ELR (cell line): ENCODE results near the gene PLA2G4C.

ENCODE experiments used
- DNase-seq: peaks from one replicate; pipeline ENCODE4 v3.0.0-alpha.2; 2015; ENCODE audit warnings: low read depth

The PLA2G4C gene

DNA sequence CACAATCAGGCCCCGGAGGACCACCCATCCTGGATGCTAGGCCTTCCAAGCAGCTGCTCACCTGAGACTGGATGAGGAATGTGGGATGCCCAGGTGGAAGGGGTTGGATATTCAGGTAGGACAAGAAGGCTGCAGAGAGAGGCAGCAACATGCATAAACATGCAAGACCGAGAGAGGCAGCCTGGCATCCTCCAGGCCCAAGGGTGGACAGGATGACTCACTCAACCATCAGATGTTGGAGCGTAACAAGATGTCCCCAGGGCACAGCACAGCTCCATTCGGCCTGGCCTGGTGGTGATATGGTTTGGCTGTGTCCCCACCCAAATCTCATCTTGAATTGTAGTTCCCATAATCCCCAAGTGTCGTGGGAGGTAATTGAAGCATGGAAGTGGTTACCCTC lies 56.8 kb downstream of the PLA2G4C start:
- DNase-seq = peak; percentile 14

DNA sequence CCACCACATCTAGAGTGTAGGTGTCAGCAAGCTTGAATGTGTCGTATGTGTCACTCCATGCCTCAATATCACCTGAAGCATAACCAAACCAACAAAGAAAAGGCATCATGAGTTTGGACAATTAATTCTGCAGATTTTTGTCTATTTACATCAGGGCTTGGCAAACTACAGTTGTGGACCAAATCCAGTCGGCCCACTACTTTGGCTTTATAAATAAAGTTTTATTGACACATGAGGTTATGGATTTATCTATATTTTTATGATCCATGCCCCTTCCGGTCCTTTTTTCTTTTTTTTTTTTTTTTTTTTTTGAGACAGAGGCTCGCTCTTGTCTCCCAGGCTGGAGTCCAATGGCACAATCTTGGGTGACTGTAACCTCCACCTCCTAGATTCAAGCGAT lies 57.5 kb downstream of the PLA2G4C start:
- no peak for DNase-seq

DNA sequence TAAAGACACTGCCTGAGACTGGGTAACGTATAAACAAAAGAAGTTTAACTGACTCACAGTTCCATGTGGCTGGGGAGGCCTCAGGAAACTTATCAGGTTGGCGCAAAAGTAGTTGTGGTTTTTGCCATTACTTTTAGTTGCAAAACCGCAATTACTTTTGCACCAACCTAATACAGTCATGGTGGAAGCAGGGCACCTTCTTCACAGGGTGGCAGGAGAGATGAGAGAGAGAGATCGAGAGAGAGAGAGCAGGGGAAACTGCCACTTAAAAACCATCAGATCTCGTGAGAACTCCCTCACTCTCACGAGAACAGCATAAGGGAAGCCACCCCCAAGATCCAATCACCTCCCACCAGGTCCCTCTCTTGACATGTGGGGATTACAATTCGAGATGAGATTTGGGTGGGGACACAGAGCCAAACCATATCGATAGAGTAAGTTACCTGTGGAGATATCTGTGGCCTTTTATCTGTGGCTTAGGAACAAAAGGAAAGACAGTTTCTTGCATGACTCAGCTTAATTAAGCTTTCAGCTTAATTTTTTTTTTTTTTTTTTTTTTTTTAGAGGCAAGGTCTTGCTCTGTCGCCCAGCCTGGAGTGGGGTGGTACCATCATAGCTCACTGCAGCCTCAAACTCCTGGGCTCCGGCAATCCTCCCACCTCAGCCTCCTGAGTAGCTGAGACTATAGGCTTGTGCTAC lies 59.1 kb downstream of the PLA2G4C start:
- DNase-seq = no peak

DNA sequence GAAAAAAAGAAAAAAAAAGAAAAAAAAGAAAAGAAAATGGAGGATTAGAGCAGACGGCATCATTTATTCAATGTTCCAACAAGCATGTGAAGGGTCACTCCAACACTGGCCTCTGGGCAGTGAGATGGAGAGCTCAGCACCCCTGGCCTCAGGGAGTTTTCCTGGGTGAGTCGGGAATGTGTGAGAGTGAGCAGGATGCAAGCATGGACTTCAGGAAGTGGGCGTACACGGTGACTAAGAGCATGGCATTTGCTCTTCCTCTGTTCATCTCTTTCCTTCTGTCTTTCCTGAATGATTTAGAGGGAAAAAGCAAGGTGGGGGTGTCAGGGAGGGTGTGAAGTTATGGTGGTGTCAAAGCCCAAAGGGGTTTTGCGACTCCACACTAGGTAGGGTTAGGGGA lies 66.1 kb downstream of the PLA2G4C start:
- DNase-seq = peak; percentile 27

DNA sequence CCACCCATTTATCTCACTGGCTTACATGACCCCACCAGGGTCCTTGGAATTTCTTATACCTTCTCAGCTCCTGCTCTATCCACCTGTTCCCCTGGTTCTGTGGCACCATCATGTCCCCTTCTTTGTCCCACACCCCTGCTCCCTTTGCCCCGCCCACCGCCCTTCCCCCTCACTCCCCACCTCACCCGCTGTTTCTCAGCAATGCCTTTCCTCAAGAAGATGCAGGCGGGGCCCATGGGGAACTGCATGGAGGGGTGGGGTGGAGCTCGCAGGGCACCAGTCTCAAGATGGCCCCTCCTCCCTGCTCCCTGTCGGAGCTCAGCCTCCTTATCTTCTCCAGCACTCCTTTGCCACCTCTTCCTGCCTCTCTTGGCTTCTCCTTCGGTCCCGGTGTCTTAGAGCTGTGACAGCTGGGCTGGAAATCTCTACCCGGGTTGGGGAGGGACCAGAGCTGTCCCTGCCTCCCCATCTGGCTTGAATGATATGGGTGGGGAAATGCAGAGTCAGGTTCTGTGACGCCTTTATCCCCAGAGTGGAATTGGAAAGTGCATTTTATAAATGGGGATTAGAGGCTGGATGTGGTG lies 66.8 kb downstream of the PLA2G4C start, which contains the start of gene CABP5:
CABP5 (minus strand) TSS at position 405 of the 584 bp plus-strand sequence; CDS start at position 248, 157 bp downstream.
- DNase-seq = no peak

DNA sequence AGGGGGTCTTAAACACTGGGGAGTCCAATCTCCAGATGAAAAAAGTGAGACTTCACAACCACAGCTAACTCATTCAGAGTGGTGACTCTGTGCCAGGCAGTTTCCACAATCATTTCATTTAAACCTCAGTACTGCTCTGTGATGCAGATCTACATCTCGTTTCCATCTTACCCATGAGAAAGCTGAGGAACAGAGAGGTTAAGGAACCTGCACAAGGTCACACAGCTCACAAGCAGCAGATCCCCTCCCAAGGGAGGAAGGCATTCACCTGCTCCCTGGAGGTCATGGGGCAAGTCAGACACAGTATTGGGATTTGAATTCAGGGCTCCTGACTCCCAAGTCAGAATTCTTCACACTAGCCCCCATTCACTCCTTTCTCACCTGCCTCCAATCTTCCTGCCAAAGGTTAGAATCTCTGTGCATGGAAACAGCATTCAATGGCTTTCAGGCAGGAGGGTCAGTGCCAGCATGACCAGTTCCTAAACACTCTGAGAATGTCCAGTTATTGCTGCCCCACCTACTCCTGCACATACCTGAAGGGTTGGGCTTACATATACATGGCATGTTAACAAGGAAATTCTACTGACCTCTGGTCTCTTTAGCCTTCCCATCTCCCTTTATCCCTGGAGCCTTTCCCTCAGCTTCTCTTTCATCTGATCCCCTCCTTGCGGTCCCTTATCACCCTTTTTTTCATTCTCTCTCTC lies 68.6 kb downstream of the PLA2G4C start:
- no peak for DNase-seq

DNA sequence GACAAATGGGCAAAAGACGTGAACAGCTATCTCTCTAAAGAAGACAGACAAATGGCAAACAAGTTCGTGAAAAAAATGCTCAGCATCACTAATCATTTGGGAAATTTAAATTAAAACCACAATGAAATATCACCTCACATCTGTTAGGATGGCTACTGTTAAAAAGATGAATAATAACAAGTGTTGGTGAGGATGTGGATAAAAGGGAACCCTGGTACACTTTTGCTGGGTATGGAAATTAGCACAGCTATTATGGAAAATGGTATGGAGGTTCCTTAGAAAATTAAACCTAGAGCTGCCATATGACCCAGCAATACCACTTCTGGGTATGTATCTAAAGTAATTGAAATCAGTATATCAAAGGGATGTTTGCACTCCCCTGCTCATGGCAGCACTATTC lies 73.9 kb downstream of the PLA2G4C start:
- DNase-seq = no peak

DNA sequence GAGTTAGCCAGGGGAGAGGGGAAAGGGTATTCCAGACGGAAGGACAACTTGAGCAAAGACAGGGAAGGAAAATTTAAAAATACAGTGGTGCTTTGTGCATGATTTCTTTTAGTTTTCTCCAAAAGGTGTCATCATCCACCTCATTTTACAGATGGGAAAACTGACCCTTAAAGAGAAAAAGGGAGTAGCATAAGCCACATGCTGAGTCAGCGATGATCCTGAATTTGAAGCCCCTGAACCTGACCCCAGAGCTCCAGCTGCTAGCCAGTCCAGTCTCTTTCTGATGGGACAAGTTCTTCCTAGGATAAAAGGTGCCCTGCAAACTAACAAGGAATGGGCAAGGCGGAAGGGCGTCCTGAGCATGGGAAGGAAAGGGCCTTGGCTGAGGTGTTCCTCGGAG lies 77.0 kb downstream of the PLA2G4C start:
- DNase-seq = no peak

DNA sequence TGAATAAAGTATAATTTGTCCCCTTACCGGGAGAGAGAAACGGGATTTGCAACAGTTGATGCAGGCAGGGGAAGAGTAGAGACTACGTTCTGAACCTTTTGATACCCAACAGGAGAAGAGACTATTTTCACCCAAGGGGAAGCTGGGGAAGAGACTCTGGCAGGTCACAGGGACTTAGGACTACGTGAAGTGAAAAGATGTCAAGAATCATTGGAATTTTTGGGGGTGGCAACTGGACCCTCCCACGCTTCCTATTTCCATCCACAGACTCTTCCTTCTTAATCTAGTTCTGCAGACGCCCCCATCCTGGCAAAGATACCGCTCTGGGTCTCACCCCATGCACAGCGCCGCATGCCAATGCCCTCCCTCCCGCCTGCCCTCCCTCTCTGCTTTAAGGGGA lies 80.5 kb downstream of the PLA2G4C start:
- DNase-seq = no peak

DNA sequence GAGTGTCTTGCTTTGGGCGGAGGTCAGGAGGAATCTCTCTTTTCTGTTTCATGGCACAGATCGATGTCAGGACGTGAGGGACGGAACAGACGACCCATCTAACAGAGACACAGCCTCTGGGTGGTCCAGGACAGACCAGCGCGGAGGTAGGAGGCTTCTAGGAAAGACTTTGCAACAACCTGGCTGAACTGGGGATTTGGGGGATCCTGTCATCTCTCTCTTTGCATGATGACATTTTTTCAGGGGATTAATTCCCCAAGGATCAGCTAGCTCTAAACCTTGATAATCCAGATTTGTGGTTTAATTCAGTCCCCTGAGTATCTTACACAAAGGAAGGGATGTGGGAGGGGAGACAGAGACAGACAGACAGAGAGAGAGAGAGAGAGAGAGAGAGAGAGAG lies 81.2 kb downstream of the PLA2G4C start:
- DNase-seq = no peak

DNA sequence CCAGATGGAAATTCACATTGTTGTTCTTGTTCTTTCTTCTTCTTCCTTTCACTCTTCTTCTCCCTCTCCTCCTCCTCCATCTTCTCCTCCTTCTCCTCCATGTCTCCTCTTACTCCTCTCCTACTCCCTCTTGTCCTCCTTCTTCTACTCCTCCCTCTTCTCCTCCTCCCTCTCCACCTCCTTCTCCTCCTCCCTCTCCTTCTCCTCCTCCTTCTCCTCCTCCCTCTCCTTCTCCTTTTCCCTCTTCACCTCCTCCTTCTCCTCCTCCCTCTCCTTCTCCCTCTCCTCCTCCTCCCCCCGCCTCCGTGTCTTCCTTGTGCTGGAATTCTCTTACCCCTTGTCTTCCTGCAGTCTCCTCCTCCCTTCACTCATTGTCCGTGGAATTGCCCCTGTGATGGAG lies 85.1 kb downstream of the PLA2G4C start:
- no peak for DNase-seq

DNA sequence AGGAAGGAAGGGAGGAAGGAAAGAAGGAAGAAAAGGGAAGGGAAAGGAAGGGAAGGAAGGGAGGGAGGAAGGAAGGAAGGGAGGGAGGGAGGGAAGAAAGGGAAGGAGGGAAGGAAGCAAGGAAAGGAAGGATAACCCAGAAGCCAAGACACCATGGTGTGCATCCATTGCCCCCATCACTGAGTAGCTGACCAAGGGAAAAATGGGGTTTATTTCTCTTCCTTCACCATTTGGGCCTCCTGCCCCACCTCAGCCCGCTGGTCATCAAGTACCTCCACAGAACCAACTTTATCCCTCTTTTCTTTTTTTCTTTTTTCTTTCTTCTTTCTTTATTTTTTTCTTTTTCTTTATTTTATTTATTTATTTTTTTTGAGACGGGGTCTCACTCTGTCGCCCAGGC lies 87.1 kb downstream of the PLA2G4C start:
- DNase-seq = no peak

DNA sequence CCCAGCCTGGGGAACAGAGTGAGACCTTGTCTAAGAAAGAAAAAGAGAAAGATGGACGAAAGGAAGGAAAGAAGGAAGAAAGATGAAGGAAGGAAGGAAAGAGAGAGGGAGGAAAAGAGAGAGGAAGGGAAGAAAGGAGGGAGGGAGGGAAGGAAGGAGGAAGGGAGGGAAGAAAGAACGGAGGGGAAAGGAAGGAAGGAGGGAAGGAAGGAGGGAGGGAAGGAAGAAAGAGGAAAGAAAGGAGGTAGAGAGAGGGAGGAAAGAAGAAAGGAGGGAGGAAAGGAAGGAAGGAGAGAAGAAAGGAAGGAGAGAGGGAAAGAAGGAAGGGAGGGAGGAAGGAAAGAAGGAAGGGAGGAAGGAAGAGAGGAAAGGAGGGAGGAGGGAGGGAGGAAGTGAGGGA lies 87.6 kb downstream of the PLA2G4C start:
- DNase-seq = no peak

DNA sequence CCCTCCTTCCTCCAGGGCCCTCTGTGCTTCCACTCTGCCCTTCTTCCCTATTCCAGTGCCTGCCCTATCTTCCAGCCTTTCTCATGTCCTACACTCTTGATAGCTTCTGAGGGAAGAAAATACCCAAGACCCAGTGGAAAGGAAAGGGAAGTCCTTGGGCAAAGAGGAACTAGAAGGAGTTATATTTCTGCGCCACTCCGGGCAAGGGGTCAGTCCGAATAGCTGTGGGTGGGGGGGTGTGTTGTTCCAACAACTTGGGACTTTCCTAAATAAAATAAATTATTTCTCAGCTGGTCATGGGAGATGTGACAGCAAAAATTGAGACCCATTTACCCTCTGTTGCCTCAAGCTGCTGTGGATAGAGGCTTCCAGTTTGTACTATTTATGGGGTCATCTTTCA lies 89.9 kb downstream of the PLA2G4C start:
- DNase-seq = no peak

DNA sequence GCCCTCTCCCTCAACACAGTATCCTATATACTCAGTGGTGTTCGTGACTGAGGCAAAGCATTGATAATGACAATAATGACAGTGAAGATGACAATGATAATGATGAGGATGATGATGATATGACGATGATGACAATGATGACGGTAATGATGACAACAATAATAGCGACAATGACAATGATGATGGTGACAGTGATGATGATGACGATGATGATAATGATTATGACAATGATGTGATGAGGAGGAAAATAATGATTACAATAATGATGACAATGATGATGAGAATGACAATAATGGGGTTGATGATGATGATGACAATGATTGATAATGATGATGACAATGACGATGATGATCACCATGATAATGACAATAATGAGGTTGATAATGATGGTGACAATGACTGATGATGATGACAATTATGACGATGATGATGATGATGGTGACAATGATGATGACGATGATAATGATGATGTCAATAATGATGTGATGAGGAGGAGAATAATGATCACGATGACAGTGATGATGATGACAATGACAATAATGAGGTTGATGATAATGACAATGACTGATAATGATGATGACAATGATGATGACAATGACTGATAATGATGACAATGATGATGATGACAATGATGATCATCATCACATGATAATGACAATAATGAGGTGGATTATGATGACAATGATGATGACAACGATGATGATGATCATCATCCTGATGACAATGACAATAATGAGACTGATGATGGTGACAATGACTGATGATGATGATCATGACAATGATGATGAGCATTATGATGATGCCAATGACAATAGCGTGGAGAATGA lies 99.5 kb downstream of the PLA2G4C start:
- no peak for DNase-seq

DNA sequence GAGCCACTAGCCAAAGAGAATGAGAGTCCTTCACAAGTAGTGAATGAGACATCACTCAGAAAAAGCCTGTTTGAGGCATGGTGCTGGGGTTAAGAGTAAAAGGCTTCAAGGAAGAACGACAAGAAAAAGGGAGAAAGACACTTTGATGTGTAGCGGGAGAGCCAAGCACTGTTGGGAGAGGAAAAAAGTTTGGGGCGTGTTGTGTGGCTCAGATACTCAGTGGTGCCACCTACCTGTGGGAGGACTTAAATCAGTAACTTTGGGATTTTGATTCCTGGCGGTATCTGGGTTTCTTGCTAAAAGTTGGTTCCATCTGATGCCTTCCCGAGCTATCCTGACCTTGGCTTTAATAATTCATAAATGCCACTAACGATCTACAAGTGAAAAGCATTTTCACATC lies 103.9 kb downstream of the PLA2G4C start:
- peak; percentile 15 for DNase-seq

DNA sequence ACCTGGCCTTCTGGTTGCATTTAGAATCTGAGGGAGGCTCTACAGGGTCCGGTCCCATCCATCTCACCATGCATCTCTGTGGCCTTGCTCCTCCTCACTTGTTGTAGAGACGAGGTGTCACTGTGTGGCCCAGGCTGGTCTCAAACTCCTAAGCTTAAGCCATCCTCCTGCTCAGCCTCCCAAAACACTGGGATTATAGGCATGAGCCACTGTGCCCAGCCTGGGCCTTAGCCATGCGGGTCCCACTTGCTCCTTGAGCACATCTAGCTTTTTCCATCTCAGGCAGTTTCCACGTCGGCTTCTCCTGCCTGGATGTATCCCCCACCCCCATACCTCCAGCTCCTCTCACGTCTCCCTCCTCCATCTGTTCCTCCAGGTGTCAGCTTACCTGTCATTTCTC lies 106.4 kb downstream of the PLA2G4C start:
- no peak for DNase-seq

DNA sequence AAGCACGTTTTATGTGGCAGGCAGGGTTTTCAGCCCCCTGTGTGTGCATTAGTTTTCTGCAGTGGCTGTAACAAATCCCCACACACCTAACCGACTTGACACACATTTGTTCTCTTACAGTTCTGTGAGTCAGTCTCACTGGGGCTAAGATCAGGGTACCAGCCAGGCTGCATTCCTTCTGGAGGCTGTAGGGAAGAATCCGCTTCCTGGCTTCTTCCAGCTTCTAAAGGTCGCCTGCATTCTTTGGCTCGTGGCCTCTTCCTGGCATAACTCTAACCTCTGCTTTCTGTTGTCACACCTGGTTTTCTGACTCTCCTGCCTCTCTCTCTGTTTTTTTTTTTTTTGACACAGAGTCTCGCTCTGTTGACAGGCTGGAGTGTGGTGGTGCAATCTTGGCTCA lies 109.8 kb downstream of the PLA2G4C start:
- DNase-seq = no peak

DNA sequence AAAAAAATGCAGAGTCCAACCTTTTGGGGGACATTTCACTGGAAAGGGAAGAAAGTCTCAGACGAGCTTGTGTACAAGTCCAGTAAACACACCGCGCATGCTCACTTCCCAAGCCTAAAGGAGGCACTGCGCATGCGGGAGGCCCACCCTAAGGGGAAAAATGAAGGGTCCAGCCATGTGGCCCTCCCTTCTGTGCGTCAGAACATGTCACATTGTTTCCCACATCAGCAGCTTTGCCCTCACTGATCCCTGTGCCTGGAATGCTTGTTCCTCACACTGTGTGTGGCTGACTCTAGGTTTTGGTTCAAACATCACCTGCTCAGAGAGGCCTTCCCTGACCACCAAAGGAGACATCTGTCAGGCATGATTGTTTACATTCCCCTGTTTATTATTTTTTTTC lies 111.8 kb downstream of the PLA2G4C start:
- no peak for DNase-seq
